NCI-H2196 (cell line): ENCODE measurements around the gene PFN3.

Experiments used
- DNase-seq: peaks from one replicate; lab custom pipeline; 2025; ENCODE audit not compliant: unreplicated experiment; lab: John Stamatoyannopoulos, UW

PFN3 gene

DNA sequence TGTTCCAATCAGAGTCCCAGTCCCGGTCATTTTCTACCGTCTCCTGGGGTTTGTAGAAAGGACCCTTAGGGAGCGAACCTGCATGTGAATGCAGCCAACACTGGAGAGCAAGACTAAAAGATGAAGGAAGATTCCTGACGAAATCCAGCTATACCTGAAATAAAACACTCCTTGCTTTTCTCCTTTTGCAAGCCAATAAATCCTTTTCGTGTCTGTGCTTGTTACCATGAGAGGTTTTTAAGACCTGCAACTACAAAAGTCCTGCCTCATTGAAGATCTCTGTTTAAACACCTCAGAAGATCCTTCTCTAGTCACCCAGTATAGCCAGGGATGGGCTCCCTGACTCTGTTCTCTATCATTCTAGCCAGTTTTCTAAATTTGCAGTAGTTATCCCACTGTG lies 26.2 kb downstream of the PFN3 start:
- DNase-seq: no peak

DNA sequence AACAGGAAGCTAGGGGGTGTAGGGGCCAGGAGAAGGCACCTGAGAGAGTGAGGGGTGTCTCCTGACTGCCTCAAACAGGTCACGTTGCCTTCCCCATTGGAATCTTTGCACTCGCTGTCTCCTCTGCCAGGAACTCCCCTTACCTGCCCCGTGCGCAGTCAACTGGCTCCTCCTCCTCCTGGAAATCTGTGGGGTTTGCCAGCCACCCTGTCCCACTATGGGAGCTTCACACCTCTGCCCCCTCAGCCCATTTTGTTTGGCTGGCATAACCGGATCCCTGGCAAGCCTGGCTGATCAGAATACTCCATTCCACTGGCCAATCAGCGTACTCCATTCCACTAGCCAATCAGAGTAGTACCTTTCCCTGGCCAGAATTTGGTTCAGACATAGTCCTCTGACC lies 26.7 kb downstream of the PFN3 start:
- DNase-seq: no peak

DNA sequence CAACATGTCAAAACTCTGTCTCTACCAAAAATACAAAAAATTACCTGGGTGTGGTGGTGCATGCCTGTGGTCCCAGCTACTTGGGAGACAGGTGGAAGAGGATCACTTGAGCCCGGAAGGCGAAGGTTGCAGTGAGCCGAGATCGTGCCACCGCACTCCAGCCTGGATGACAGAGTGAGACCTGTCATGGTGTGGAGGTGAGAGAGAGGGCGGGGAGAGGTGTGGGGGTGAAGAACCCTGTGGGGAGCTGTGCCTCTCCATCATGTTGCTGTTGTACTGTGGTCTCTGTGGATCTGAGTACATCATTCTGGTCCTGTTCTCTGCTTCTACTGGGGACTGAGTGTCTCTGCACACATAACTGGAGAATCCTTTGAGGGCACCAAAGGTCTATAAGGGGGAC lies 27.6 kb downstream of the PFN3 start:
- no peak for DNase-seq

DNA sequence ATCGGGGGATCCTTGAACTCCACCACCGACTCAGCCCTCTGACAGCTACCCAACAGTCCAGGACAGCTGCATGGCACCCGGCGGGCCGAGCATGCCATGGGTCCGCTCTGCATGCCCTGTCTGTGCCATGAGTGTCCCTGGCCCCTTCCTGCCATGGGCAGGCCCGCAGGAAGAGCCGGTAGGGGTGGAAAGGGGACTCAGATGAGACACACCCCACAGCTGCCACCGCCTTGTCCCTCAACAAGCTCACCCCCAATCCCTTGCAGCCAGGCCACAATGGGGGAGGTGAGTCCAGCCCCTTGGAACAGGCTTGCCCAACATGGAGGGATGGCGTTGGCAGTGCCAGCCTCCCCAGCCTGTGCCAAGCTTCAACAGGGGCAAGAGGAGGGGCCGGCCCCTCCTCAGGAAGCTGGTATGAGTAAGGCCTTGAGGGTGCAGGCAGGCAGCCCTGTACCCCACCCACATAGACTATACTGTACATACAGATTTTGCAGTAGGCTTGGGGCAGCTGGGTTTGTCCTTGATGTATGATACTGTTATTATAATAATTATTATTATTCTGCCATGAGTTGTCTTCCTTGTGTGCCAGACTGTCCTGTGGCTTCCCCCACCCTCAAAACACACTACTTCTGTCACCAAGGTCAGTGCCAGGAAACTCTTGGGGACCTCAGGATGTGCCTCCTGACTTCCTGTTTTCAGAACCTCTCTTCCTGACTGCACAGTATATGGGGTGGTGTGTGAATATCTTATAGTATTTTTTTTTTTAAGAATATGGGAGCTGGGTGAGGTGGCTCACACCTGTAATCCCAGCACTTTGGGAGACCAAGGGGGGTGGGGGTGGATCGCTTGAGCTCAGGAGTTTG lies 28.2 kb downstream of the PFN3 start:
- DNase-seq: no peak

DNA sequence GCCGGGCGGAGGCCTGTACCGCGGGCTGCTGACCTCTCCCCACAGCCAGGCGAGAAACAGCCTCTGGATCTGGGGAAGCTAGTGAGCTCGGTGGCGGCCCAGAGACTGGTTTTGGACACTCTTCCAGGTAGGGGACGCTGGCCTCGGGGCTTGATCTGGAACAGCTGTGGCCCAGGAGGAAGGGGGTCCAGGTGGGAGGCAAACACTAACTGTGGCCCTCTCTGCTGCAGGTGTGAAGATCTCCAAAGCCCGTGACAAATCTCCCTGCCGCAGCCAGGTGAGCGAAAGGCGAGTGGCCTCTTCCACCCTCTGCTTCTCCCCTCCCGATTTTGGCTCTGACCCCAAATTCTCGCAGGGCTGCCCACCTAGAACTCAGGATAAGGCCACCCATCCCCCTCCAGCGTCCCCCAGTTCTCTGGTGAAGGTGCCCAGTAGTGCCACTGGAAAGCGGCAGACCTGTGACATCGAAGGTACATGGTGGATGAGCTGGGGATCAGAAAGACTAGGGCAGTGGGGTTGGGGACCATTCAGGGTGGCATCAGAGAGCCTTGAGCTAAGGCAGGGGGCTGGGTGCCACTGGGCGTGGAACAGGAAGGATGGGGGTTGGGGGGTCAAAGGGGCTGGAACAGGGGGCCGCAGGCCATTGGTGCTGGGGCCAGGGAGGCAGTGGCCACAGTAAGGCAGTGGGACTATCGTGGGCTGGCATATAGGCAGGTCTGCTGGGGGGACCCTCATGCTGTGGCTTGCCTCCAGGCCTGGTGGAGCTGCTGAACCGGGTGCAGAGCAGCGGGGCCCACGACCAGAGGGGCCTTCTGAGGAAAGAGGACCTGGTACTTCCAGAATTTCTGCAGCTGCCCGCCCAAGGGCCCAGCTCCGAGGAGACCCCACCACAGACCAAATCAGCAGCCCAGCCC lies 29.1 kb downstream of the PFN3 start:
- no peak for DNase-seq

DNA sequence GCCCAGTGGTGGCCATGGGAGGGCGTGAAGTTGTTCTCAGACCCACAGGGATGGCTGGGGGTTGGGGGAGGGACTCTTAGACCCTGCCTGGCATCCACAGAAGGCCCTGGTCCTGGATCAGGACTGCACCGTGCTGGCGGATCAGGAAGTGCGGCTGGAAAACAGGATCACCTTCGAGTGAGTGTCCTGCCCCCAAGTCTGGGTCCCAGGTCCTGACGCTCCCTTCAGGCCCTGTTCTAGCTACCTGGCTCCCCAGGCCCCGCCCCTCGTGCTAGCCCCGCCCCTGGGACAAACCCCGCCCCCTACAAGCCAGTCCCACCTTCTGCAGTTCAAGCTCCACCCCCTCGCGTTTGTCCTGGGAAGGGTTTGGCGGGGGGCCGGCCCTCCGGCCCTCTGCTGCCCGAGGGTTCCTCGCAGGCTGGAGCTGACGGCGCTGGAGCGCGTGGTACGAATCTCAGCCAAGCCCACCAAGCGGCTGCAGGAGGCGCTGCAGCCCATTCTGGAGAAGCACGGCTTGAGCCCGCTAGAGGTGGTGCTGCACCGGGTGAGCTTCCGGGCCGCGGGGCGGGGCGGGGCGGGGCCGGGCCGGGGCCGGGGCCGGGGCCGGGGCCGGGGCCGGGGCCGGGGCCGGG lies 29.9 kb downstream of the PFN3 start:
- DNase-seq: peak; percentile 93

DNA sequence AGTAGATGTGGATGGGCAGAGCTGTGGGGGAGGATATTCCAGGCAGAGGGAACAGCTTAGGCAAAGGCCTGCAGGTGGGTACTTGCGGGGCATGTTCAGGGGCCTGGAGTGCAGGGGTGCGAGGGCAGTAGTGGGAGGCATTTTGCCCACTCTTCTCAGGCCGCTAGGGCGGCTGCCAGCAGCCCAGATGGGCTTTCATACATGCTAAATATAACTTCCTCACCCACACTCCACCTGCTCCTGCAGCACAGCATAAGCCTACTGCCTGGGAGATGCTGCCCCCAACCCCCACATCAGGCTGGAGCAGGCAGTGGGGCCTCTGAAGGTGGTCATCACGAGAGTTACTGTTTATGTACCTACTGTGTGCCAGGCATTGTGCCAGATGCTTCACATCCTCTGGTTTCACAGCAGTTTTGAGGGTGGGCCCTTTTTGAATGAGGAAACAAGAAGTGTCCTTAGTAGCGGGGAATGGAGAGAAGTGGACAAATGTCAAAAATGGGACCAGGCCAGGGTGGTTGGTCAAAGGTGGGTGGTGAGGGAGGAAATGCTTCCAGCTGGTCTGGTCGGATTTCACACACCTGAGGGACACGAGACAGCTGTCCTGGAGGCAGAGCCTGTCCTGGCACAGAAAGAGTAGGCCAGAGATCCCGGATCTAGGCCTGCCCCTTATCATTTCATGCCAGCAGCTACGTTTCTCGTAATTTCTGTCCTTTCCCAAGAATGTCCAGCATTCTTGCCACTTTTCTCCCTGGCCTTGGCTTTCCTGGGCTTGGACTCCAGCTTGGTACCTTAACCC lies 30.6 kb downstream of the PFN3 start:
- no peak for DNase-seq

DNA sequence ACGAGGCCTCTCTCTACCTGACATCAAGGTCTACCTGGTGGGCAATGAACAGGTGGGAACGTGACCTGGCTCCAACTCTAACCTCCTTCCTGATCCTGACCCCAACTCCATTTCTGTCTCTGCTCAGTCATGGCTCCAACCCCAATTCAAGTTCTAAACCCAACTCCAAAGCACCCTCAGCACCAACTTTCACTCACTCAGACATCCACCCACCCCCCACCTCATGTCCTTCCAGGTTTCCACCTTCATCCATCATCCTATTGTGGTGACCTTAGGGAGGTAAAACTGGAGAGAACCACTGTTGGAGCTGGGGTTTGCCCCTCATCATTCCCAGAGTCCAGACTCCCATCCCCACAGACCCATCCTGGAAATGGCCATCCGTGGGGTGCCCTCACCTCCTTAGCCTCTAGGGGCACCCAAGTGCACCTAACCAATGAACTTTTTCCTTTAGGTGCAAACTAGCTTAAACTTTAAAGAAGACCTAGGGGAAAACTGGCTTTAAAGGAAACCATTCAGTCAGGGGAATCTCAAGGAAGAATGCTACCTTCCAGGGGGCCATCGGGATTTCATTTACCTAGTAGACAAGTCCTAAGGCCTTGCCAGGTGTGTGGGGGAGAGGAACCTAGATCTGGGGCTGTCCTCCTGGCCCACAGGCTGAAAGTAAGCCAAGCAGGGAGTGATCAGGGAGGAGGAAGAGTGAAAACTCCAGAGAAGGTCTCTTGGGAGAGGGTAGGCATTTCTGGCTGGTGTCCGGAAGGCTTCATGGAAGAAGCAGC lies 31.4 kb downstream of the PFN3 start:
- DNase-seq: no peak

DNA sequence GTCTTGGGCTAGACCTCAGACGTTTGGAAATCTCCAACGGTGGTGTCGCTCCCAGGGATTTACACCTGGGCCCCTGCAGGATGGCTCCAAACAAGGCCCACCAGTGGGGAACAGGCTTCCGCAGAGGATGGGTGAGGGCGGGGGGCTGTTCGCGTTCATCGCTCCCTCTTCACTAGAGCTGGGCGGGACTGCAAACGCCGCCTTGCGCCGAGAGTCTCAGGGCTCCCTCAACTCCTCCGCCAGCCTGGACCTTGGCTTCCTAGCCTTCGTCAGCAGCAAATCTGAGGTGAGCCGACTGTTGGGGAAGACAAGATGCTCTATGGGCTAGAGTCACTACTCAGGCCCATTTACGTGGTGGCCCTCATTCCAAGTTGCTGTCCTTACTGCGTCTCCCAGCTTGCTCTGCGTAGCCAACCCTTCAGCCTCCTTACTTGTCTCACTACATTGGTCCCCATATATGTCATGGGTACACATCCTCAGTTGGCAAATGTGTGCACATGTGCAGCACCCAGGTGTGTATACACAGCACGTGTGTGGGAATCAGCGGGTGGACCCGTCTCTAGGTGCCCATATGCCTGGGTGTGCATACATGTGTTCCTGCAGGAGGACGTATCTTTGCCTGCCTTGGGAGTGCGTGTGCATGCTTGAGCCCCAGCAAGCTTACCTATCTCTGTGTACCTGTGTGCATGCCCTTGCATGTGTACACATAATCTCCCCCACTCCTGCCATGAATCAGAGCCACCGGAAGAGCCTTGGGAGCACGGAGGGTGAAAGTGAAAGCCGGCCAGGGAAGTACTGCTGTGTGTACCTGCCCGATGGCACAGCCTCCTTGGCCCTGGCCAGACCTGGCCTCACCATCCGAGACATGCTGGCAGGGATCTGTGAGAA lies 32.2 kb downstream of the PFN3 start:
- no peak for DNase-seq

DNA sequence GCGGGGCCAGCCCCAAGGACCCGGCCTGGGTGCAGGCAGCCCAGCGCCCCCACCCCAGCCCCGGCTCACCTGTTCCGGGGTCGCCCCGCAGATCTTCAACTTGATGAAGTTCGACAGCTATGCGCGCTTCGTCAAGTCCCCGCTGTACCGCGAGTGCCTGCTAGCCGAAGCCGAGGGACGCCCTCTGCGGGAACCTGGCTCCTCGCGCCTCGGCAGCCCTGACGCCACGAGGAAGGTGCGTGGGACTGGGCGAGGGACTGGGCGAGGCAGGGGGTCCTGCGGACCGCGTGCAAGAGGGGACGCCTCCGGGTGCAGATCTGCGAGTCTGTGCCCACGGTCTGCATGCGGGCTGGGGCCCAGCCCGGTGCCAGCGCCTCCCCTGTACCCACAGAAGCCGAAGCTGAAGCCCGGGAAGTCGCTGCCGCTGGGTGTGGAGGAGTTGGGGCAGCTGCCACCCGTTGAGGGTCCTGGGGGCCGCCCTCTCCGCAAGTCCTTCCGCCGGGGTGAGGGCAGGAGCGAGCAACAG lies 33.1 kb downstream of the PFN3 start:
- no peak for DNase-seq

DNA sequence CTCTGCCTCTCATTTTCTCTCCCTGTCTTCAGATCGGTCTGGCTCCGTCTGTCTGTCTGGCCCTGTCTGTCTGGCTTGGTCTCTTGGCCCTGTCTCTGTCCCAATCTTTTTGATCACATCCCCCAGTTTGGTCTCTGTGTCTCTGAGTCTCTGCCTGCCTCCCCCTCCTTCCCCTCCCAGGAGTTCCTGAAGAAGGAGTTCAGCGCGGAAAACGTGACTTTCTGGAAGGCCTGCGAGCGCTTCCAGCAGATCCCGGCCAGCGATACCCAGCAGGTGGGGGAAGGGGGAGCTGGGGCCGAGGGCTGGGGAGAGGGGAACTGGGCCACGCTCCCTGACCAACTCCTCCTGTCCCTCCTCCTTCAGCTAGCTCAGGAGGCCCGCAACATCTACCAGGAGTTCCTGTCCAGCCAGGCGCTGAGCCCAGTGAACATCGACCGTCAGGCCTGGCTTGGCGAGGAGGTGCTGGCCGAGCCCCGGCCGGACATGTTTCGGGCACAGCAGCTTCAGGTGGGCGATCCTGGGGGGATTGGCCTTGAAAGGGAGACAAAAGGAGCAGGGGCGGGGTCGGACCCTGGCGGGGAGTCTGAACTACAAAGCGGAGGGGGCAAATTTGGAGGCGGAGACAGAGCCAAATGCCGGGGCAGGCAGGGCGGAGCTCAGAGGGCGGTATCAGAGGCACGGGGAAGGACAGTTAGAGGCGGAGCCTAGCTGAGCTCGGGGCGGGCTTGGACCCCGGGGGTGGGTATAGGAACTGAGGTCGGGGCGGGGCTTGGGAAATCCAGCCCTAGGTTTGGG lies 33.7 kb downstream of the PFN3 start:
- DNase-seq: no peak

DNA sequence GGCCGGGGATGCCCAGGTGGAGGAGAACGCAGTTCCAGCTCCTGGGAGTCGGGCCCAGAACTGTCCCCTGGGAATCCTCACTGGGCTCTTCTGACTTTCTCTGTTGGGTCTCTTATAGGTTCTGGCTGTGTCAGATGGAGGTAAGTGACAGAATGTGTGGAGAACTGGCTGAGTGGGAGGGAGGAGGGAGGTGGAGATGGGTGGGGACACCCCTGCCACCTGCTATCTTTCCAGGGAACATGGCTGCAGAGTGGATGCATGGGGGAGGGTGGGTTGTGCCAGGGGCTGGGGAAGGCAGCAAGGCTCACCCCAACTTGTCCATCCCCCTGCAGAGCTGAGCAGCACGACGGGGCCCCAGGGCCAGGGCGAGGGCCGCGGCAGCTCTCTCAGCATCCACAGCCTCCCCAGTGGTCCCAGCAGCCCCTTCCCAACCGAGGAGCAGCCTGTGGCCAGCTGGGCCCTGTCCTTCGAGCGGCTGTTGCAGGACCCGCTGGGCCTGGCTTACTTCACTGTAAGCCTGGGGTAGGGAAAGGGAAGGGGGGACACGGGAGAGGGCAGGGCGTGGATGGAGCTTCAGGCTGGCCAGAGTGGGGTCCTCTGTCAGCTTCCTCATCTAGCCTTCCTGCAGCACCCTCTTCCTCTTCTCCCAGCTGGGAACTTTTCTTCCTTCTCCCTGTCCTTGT lies 34.5 kb downstream of the PFN3 start:
- DNase-seq: no peak

DNA sequence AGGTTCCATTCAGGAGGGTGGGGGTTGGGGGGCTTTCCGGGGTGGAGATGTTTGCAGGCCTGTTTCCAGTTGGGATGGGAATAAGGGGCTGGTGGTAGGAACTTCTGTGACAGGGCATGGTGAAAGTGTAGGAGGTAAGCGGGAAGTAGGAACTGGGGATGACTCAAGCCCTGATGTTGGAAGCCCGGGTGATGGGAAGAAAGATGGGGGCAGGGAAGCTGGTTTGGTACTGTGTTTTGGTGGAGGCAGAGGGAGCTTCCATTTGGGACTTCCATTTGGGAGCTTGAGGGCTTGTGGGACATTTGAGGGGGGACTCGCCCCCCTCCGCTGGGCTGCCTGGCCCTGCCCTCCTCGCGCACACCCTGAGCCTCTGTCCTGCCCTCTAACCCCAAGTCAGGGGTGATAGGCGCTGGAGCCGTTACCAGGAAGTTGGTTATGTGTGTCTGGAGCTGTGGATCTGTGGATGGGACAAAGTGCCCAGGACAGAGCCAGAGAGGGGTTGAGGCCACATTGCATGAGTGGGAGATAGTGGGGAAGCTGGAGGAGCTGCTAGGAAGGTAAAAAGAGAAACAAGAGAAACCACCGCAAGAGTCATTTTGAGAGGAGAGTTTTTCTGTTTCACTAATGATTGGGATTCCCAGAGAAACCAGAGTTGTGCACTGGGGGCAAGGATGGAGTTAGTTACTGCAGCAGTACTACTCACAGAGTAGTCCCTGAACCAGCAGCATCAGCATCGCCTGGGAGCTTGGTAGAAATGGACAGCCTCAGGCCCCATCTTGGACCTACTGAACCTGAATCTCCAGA lies 36.1 kb downstream of the PFN3 start:
- no peak for DNase-seq

DNA sequence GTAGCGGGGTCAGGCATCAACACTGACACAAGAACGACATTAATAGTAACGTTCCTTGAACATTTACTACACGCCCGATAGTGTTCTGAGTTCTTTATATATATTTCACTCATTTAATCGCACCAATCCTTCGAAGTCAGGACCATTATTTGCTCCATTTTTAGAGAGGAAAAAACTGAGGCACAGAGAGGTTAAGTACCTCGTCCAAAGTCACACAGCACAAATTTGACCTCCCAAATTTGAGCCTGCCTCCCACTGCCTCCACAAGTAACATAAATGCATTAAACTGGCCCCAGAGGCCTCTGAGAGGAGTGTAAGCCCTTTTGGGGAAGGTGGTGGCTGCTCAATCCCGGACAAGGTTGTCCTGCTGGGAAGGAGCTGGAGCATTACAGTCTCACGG lies 36.9 kb downstream of the PFN3 start:
- DNase-seq: no peak

DNA sequence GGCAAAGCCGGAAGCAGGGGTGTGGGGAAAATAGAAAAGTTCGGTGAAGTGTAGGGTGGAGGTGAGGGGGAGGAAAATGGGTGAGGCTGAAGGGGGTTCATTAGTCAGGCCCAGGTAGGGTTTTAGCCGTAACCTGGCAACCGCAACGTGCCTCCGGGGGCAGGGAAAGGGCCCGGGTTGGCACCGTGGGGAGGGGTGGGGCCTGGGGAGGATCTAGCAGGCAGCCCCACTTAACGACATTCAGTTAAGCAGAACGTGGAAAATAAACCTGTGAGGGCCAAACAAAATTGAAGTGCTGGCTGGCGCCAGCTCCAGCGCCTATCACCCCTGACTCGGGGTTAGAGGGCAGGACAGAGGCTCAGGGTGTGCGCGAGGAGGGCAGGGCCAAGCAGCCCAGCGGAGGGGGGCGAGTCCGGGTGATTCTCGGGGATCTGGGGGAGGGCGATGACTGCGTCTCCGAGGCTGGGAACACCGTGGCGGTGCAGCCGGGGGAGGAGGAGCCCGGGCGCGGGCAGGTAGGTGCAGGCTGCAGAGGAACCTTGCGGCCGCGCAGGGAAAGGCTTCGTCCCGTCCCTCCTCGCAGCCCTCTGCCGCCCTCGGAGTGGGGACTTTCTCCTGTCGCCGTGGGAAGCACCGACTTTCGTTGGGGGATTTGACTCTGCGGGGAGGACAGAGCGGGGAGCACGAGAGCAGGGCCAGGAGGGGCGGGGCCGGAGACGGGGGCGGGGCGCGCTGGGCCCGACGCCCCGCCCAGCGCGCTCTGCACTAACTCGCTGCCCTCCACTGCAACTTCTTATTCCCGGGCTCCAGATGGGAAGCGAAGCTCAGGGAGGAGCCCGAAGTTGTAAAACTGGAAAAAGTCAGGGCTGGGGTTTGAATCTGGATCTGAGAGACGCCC lies 37.6 kb downstream of the PFN3 start:
- DNase-seq: peak; percentile 60

DNA sequence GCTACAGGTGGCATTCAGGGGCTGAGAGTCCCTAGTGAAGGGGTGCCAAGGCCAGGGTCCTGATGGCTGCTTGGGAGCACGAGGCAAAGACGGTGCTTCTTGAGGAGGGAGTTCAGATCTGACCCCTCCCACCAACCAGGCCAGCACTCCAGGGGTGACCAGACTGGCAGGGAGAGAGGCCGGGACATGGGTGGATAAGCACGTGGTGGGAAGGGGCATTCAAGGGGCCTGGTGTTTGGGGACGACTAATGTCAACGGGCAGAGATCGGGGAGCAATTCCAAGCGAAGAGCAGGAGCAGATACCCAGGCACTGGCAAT lies 38.2 kb downstream of the PFN3 start:
- no peak for DNase-seq
